ENCODE data around the gene C2orf72. TPM values are rescaled to one million over a fixed set of nuclear protein-coding genes. Genes with fewer than 3 reads are reported as not detected.

Gene C2orf72
- total RNA-seq, 1 donor from 2014 or later: 0.25 TPM

DNA sequence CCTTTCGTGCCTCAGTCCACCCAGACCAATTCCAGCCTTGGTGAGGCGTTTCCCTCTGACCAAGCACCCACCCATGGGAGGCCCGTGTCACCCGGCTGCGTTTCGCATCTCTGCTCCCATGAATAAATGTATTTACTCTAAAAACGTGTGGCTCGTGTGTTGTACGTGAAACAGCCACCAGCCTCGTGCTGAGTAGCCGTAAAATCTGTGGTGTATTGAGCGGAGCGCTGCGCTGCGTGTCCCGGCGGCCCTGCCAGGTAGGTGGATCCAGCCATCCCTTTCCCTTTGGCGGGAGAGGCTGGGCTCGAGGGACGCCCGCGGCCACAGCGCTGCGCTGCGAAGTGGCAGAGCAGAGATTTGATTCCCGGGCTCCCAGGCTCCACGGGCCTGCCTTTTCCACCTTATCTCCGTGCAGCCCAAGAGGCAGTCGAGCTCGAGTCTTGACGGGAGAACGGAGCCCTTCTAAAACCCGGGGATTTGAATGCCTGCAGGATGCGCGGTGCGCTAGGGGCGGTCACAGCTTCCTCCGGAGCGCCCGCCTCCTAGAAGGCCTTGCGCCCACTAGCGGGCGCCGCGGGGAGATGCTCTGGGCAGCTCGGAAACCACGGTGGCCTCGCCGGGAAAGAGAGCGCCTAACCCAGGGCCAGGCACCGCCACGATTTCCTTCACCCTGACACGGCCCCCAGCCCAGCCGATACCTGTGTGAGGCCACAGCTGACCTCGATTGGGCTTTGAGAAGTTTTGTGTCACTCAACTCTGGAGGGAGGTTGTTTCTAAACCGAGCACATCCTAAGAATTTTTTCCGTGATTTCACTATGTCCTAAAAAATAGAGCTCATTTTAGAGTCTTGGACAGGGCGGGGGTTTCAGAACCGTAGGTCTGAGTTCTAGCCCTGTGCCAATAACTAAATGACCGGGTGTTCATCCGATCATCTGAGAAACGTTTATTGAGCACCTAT, 15.4 kb downstream of the C2orf72 start:
- intact Hi-C loops (cut with DNase I): no loop called here
- peak overlapping the region; percentile 52 to 64 for H3K4me3 ChIP-seq
- H3K27me3 ChIP-seq: no peaks in the 10 kb centered on the region
- no peaks in the 10 kb centered on the region for H3K36me3 ChIP-seq
- DNase-seq (ENCODE audit: extremely low spot score in 2 of 2): no peak
- H3K9me3 ChIP-seq: no peaks in the 10 kb centered on the region
- H3K27ac ChIP-seq: peak overlapping the region; percentile 8
- peaks cover 13% of the 10 kb centered on the region for H3K4me1 ChIP-seq
- TF ChIP-seq, protein P1, sequence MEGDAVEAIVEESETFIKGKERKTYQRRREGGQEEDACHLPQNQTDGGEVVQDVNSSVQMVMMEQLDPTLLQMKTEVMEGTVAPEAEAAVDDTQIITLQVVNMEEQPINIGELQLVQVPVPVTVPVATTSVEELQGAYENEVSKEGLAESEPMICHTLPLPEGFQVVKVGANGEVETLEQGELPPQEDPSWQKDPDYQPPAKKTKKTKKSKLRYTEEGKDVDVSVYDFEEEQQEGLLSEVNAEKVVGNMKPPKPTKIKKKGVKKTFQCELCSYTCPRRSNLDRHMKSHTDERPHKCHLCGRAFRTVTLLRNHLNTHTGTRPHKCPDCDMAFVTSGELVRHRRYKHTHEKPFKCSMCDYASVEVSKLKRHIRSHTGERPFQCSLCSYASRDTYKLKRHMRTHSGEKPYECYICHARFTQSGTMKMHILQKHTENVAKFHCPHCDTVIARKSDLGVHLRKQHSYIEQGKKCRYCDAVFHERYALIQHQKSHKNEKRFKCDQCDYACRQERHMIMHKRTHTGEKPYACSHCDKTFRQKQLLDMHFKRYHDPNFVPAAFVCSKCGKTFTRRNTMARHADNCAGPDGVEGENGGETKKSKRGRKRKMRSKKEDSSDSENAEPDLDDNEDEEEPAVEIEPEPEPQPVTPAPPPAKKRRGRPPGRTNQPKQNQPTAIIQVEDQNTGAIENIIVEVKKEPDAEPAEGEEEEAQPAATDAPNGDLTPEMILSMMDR (IDR thresholded peaks at IDR 0.05): peak; percentile 49 to 84 (median 80)
- no peak for TF ChIP-seq POLR2A (IDR thresholded peaks at IDR 0.05)
- TF ChIP-seq POLR2AphosphoS5 (IDR thresholded peaks at IDR 0.05; ENCODE audit: insufficient read depth in 1 of 2, low read depth in 1 of 2): peak; percentile 40 to 53

DNA sequence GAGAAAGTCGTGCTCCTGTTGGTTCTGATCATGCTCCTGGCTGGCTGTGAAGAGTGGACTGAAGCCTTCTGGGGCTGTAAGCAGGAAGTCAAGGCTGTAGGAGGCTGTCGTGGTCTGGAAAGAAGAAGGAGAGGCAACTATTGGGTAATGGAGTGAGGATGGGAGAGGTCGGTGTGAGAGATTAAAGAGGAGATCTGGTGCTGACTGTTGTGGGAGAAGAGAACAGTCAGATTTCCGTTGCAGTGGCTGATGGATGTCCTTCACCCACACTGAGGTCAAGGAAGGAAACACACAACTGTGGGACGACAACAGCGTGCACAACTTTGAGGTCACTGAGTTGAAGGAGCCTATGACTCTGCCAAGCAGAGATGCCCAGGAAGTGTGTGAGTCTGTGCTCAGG, 16.5 kb downstream of the C2orf72 start:
- peaks cover 24% of the 10 kb centered on the region for H3K4me1 ChIP-seq
- H3K36me3 ChIP-seq: no peaks in the 10 kb centered on the region
- H3K4me3 ChIP-seq: no peak overlapping the region
- H3K27ac ChIP-seq: no peak overlapping the region
- intact Hi-C loops (cut with DNase I): no loop called here
- H3K9me3 ChIP-seq: no peaks in the 10 kb centered on the region
- H3K27me3 ChIP-seq: no peaks in the 10 kb centered on the region
- TF ChIP-seq POLR2A (IDR thresholded peaks at IDR 0.05) (no peak), POLR2AphosphoS5 (IDR thresholded peaks at IDR 0.05; ENCODE audit: insufficient read depth in 1 of 2, low read depth in 1 of 2) (no peak)
- TF ChIP-seq, protein P1 (IDR thresholded peaks at IDR 0.05): no peak
- no peak for DNase-seq (ENCODE audit: extremely low spot score in 2 of 2)

DNA sequence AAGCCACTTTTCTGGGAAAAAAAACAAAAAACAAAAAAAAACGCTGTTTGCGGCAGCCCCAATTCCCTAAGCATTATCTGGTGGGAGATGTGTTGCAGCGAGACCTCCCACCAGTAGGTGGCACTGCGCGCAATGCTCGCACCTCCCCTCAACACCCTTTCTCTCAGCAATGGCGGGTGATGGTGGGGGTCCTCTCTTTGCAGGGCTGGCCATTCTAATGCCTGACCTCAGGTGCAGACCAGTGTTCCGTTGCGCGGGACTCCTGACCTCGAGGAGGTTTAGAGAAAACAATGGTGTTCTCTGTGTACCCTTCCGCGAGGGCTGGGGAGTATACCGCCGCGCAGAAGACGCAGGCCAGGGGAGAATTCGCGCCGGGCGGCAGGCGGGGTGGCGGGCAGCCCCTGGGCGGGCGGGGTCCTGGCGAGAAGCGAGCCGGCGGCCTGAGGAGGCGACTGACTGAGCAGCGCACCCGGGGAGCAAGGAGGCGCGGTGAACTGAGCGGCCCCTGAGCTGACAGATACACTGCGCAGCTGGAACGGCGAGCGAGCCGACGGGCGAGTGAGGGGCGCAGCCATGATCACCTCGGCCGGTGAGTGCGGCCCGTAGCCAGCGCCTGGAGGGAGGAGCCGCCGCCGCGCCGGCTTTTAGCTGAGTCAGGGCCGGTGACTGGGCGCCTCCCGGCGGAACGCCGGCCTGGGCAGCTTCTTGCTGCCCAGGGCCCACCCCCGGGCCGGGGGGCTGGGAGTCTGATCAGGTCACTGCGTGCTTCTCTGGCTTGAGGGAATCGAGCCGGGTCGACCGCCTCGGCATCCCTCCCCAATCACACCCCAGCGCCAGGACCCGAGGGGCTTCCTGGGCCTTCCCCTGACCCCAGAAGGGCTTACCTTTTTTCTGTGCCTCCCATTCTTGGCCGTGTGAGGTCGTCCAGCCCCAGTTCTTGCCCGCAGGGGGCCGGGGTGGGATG, 19.4 kb downstream of the C2orf72 start, which contains the start of gene PSMD1:
Gene PSMD1 (plus strand): TSS at position 415 of the 964 bp plus-strand sequence. CDS start 159 bp downstream, at position 574.
- TF ChIP-seq, protein P1 (IDR thresholded peaks at IDR 0.05): peak; percentile 84 to 97 (median 85)
- TF ChIP-seq POLR2AphosphoS5 (IDR thresholded peaks at IDR 0.05; ENCODE audit: insufficient read depth in 1 of 2, low read depth in 1 of 2) (peak; percentile 80 to 85), POLR2A (IDR thresholded peaks at IDR 0.05) (no peak)
- H3K36me3 ChIP-seq: peaks cover 0 to 6% of the 10 kb centered on the region in 2 donors
- H3K9me3 ChIP-seq: no peaks in the 10 kb centered on the region
- DNase-seq (ENCODE audit: extremely low spot score in 2 of 2): no peak
- peaks cover 37% of the 10 kb centered on the region for H3K4me1 ChIP-seq
- peak within 1 kb of the TSS; percentile 80 to 90 for H3K4me3 ChIP-seq
- intact Hi-C loops (cut with DNase I): no loop called here
- no peaks in the 10 kb centered on the region for H3K27me3 ChIP-seq
- H3K27ac ChIP-seq: peak within 1 kb of the TSS; percentile 92

GRCh38 chr2:231057590-231057989, 20.3 kb downstream of the C2orf72 start:
- Histone ChIP-seq H3K36me3 (peaks cover 0 to 11% of the 10 kb centered on the region in 2 donors), H3K4me1 (peaks cover 29% of the 10 kb centered on the region), H3K27ac (peak overlapping the region; percentile 92), H3K27me3 (no peaks in the 10 kb centered on the region), H3K4me3 (peak overlapping the region; percentile 80 to 90), H3K9me3 (no peaks in the 10 kb centered on the region)
- TF ChIP-seq, protein P1 (IDR thresholded peaks at IDR 0.05): no peak
- no peak for TF ChIP-seq POLR2AphosphoS5 (IDR thresholded peaks at IDR 0.05; ENCODE audit: insufficient read depth in 1 of 2, low read depth in 1 of 2)
- TF ChIP-seq POLR2A (IDR thresholded peaks at IDR 0.05): no peak
- intact Hi-C loops (cut with DNase I): no loop called here
- DNase-seq (ENCODE audit: extremely low spot score in 2 of 2): no peak

Measured in vagina (tissue), 2 donors.